ENCODE data around the gene DNAJB6.

DNA sequence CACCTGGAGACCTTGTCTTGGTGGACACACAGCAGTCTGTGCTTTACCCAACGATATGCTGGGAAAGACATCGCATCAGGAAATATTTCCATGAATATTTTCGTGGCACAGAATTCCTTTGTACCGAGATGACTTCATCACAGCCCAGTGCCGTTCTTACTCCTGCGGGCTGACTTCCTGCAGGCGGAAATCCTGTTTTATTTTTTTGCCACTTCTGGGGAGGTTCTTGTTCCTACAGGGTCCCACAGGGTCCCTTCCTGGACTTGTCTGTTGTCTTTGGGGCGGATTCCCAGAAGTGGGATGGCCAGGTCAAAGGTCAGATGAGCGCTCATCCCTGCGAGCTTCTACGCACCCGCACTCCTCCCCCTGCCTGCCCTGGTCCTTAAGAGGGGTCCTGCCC lies 86.5 kb downstream of the DNAJB6 start:
- TF ChIP-seq POLR2AphosphoS5 (IDR thresholded peaks at IDR 0.05) (no peak), CTCF (IDR thresholded peaks at IDR 0.05) (no peak), POLR2A (IDR thresholded peaks at IDR 0.05) (no peak)
